Omental fat pad (tissue), 4 donors: ENCODE results near the gene ZSWIM5. TPM values are rescaled to one million over a fixed set of nuclear protein-coding genes. Genes with fewer than 3 reads are reported as not detected.

ENCODE experiments used
- ATAC-seq: fragments of 150-250 bp; one replicate; pipeline ENCODE4 v1.9.1; 2016; ENCODE audit warnings: mild to moderate bottlenecking, moderate library complexity; ENCODE audit not compliant: low FRiP score
- DNase-seq: peaks from one replicate; pipeline ENCODE4 v3.0.0-alpha.2; 2019; ENCODE audit warnings: low spot score
- CTCF ChIP-seq, 3 donors: fragments of 450-650 bp; IDR thresholded peaks; one replicate each; pipeline ENCODE4 v1.5.1; 2016 to 2017; ENCODE audit warnings: antibody characterized with exemption in 3 of 3, mild to moderate bottlenecking in 3 of 3, moderate library complexity in 2 of 3
- total RNA-seq, 4 donors: library from RNA; depleted of rRNA; stranded (reverse); fragments of >200 nt; gene quantifications; one replicate each; pipeline ENCODE4 v1.1.0, GENCODE V29; 2016

Gene ZSWIM5
- total RNA-seq, 4 donors from 2014 or later: 0.48 to 1.5 (median 0.88) TPM

GRCh38 chr1:45047032-45047431 lies 159.4 kb downstream of the ZSWIM5 start:
- TF ChIP-seq CTCF (IDR thresholded peaks at IDR 0.05): no peak
- ATAC-seq: no peak
- no peak for DNase-seq

DNA sequence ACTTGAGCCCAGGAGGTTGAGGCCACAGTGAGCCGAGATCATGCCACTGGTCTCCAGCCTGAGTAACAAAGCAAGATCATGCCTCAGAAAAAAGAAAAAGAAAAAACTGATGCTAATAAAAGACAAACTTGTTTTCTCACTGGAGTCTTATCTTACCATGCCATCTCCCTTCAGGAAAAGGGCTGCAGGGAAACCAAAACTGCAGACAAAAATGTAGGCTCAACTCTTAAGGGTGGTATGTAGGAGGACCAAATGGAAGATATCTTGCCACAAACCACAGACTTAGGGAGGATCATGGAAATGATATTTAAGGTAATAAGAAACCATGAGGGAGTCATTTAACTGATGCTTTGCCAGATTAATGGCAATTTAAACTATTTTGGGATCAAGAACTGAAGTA lies 161.5 kb downstream of the ZSWIM5 start:
- DNase-seq: no peak
- no peak for ATAC-seq
- no peak for TF ChIP-seq CTCF (IDR thresholded peaks at IDR 0.05)

GRCh38 chr1:45043094-45043493 lies 163.3 kb downstream of the ZSWIM5 start:
- DNase-seq (no peak), ATAC-seq (no peak)

GRCh38 chr1:45040297-45040696 lies 166.1 kb downstream of the ZSWIM5 start:
- DNase-seq (no peak), ATAC-seq (no peak)
- no peak for TF ChIP-seq CTCF (IDR thresholded peaks at IDR 0.05)

More at GRCh38 chr1:45043094-45043493, 163.3 kb downstream of the ZSWIM5 start:
- TF ChIP-seq CTCF (IDR thresholded peaks at IDR 0.05): no peak

- no peak for TF ChIP-seq CTCF (IDR thresholded peaks at IDR 0.05)
- DNase-seq (no peak), ATAC-seq (no peak)
Measured at GRCh38 chr1:45038661-45039364, 167.6 kb downstream of the ZSWIM5 start.

DNA sequence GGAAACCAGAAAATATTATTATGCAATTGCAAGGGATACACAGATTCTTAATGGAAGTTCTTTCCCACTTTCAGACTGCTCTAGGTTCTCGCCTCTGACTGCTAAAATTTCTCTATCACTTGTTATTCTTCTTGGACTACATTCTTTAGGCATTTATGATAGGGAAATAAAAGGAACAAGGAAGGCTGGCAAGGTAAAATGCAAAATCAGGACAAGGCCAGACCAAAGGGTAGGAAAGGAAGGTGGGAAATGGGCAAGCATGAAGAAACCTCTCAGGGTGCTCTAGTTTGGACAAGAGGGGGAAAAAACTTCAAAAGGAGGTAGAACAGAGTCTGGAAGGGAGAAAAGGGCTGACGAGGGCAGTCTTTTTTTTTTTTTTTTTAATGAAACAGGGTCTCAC lies 168.2 kb downstream of the ZSWIM5 start:
- TF ChIP-seq CTCF (IDR thresholded peaks at IDR 0.05): no peak
- DNase-seq (no peak), ATAC-seq (no peak)

DNA sequence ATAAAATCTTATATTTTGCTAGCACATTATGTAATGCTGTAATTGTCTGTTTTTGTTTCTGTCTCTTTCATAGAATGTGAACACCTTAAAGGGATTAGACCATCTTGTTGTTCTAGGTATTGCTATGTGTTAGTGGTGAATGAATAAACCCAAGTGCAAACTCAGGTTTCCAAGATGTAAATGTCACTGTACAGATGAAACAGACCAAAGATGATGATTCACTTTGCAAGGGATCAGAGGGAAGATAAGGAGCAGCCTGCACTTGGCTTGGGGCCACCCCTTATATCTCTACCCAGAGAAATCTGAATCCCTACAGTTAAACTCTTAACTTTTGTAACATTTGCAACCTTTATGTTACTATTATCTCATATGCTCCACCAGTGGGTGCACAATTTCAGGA lies 168.9 kb downstream of the ZSWIM5 start:
- ATAC-seq (no peak), DNase-seq (no peak)
- no peak for TF ChIP-seq CTCF (IDR thresholded peaks at IDR 0.05)
